IMR-90 (cell line): Measurements from ENCODE around the gene NINJ2. TPM values are rescaled to one million over a fixed set of nuclear protein-coding genes. Genes with fewer than 3 reads are reported as not detected.

ENCODE experiments used
- ATAC-seq: fragments of 200-7000 bp; cut with Tn5 transposase; 2 replicates; pipeline ENCODE4 v1.9.1; 2020; ENCODE audit warnings: low read depth, mild to moderate bottlenecking, moderate library complexity
- BruUV-seq: library from RNA; stranded (reverse); fragments of 400-500 nt; replicated peaks from 2 replicates; lab custom pipeline; 2021; lab: Mats Ljungman, UMichigan
- CTCF ChIA-PET: fragments of 300-600 bp; formaldehyde crosslinking; extraction: SDS; loops from one replicate; lab custom pipeline; 2021; ENCODE audit warnings: antibody characterized with exemption; lab: Yijun Ruan, JAX
- POLR2A ChIA-PET: fragments of 300-600 bp; sonication (Branson Sonifier 250); formaldehyde crosslinking; loops from one replicate; lab custom pipeline; 2022; ENCODE audit warnings: antibody characterized with exemption; ENCODE audit not compliant: unreplicated experiment; lab: Charles Lee
- DNase-seq: peaks from one replicate; pipeline ENCODE4 v3.0.0; 2013
- H2AFZ ChIP-seq: replicated peaks from 2 replicates; pipeline ENCODE3; 2013; ENCODE audit warnings: low read length, mild to moderate bottlenecking; ENCODE audit not compliant: poor library complexity
- H2AK5ac ChIP-seq: 2 replicates; pipeline ENCODE4 v1.6.1; 2013; ENCODE audit warnings: low read depth, low read length, inconsistent platforms
- H2AK9ac ChIP-seq: replicated peaks from 2 replicates; pipeline ENCODE3; 2013; ENCODE audit warnings: mild to moderate bottlenecking, low read depth, low read length, moderate library complexity; ENCODE audit not compliant: poor library complexity
- H2BK120ac ChIP-seq: 2 replicates; pipeline ENCODE4 v1.6.1; 2013; ENCODE audit warnings: low read depth, low read length, inconsistent platforms
- H2BK15ac ChIP-seq: 3 replicates; pipeline ENCODE4 v1.6.1; 2013; ENCODE audit warnings: low read depth, low read length, inconsistent platforms
- H2BK20ac ChIP-seq: 2 replicates; pipeline ENCODE4 v1.6.1; 2013; ENCODE audit warnings: low read depth, mild to moderate bottlenecking, inconsistent platforms, low read length, moderate library complexity
- H2BK5ac ChIP-seq: 2 replicates; pipeline ENCODE4 v1.6.1; 2013; ENCODE audit warnings: mild to moderate bottlenecking, low read depth, low read length, inconsistent platforms; ENCODE audit not compliant: poor library complexity, severe bottlenecking
- H3K14ac ChIP-seq: replicated peaks from 2 replicates; pipeline ENCODE4 v1.6.1; 2013; ENCODE audit warnings: low read depth, low read length, inconsistent platforms
- H3K18ac ChIP-seq: 2 replicates; pipeline ENCODE4 v1.6.1; 2013; ENCODE audit warnings: low read depth, low read length, control low read depth
- H3K23ac ChIP-seq: 2 replicates; pipeline ENCODE4 v1.6.1; 2013; ENCODE audit warnings: low read depth, low read length, inconsistent platforms
- H3K27ac ChIP-seq: 2 replicates; pipeline ENCODE4 v1.5.1; 2013; ENCODE audit warnings: mild to moderate bottlenecking, control low read depth, low read length; ENCODE audit not compliant: insufficient read depth
- H3K27me3 ChIP-seq: 2 replicates; pipeline ENCODE4 v1.6.1; 2013; ENCODE audit warnings: low read length; ENCODE audit not compliant: control insufficient read depth, insufficient read depth
- H3K36me3 ChIP-seq: 2 replicates; pipeline ENCODE4 v1.6.1; 2013; ENCODE audit warnings: low read length, mixed read lengths; ENCODE audit not compliant: control insufficient read depth, insufficient read depth
- H3K4ac ChIP-seq: 2 replicates; pipeline ENCODE4 v1.6.1; 2013; ENCODE audit warnings: low read depth, low read length, inconsistent platforms
- H3K4me1 ChIP-seq: 2 replicates; pipeline ENCODE4 v1.6.1; 2013; ENCODE audit warnings: low read length, mixed read lengths; ENCODE audit not compliant: control insufficient read depth, insufficient read depth
- H3K4me2 ChIP-seq: 2 replicates; pipeline ENCODE4 v1.6.1; 2013; ENCODE audit warnings: low read depth, mild to moderate bottlenecking, control low read depth, low read length, moderate library complexity
- H3K4me3 ChIP-seq: 2 replicates; pipeline ENCODE4 v1.5.1; 2013; ENCODE audit warnings: low read depth, mild to moderate bottlenecking, control low read depth, low read length, moderate library complexity; ENCODE audit not compliant: insufficient read depth
- H3K56ac ChIP-seq: 2 replicates; pipeline ENCODE4 v1.6.1; 2013; ENCODE audit warnings: low read length, inconsistent platforms; ENCODE audit not compliant: insufficient read depth; ENCODE audit errors: extremely low read depth
- H3K79me1 ChIP-seq, 2 experiments: 2 replicates each; pipeline ENCODE4 v1.6.1; 2013; ENCODE audit warnings: low read length in 2 of 2, inconsistent platforms in 1 of 2, low read depth in 1 of 2
- H3K9ac ChIP-seq: 2 replicates; pipeline ENCODE4 v1.6.1; 2013; ENCODE audit warnings: low read depth, low read length, control low read depth
- H3K9me1 ChIP-seq: 2 replicates; pipeline ENCODE4 v1.6.1; 2013; ENCODE audit warnings: low read length, inconsistent platforms; ENCODE audit not compliant: insufficient read depth
- H3K9me3 ChIP-seq: 2 replicates; pipeline ENCODE4 v1.6.1; 2013; ENCODE audit warnings: low read length; ENCODE audit not compliant: control insufficient read depth, insufficient read depth
- H4K20me1 ChIP-seq: 2 replicates; pipeline ENCODE4 v1.6.1; 2013; ENCODE audit warnings: low read length, inconsistent platforms; ENCODE audit not compliant: insufficient read depth
- H4K5ac ChIP-seq: 2 replicates; pipeline ENCODE4 v1.6.1; 2013; ENCODE audit warnings: mild to moderate bottlenecking, low read depth, low read length, control low read depth
- H4K8ac ChIP-seq, 2 experiments: 2 replicates each; pipeline ENCODE4 v1.6.1; 2013; ENCODE audit warnings: low read depth in 2 of 2, low read length in 2 of 2, control low read depth in 1 of 2, inconsistent platforms in 1 of 2
- H4K91ac ChIP-seq: 2 replicates; pipeline ENCODE4 v1.6.1; 2013; ENCODE audit warnings: low read depth, low read length, inconsistent platforms; ENCODE audit not compliant: insufficient read depth
- BHLHE40 ChIP-seq: fragments of 150-350 bp; IDR thresholded peaks from 2 replicates; pipeline ENCODE4 v1.6.1; 2016; ENCODE audit warnings: mild to moderate bottlenecking, low read depth, low read length
- CEBPB ChIP-seq: IDR thresholded peaks from 2 replicates; pipeline ENCODE4 v1.6.1; 2012; ENCODE audit warnings: low read depth, low read length, improper control_type of control experiment
- CHD1 ChIP-seq: IDR thresholded peaks from 2 replicates; pipeline ENCODE4 v1.6.1; 2012; ENCODE audit warnings: low read depth, low read length, improper control_type of control experiment
- FOS ChIP-seq: fragments of 150-350 bp; IDR thresholded peaks from 2 replicates; pipeline ENCODE4 v1.6.1; 2016; ENCODE audit warnings: low read depth, low read length
- MAFK ChIP-seq: IDR thresholded peaks from 2 replicates; pipeline ENCODE4 v1.6.1; 2012; ENCODE audit warnings: low read depth, low read length, improper control_type of control experiment
- MAZ ChIP-seq: IDR thresholded peaks from 2 replicates; pipeline ENCODE4 v1.6.1; 2012; ENCODE audit warnings: low read depth, mild to moderate bottlenecking, low read length, improper control_type of control experiment, moderate library complexity, borderline replicate concordance
- MXI1 ChIP-seq: IDR thresholded peaks from 2 replicates; pipeline ENCODE4 v1.6.1; 2012; ENCODE audit warnings: low read depth, mild to moderate bottlenecking, low read length, moderate library complexity, borderline replicate concordance
- NFE2L2 ChIP-seq: fragments of 150-350 bp; IDR thresholded peaks from 2 replicates; pipeline ENCODE4 v1.6.1; 2016; ENCODE audit warnings: low read depth, mild to moderate bottlenecking, low read length
- POLR2A ChIP-seq: IDR thresholded peaks from 2 replicates; pipeline ENCODE4 v1.6.1; 2012; ENCODE audit warnings: mild to moderate bottlenecking, low read depth, low read length
- RAD21 ChIP-seq: IDR thresholded peaks from 2 replicates; pipeline ENCODE4 v1.6.1; 2012; ENCODE audit warnings: low read length, improper control_type of control experiment
- RCOR1 ChIP-seq: IDR thresholded peaks from 2 replicates; pipeline ENCODE4 v1.6.1; 2012; ENCODE audit warnings: mild to moderate bottlenecking, low read length, improper control_type of control experiment; ENCODE audit not compliant: insufficient replicate concordance
- RFX5 ChIP-seq: IDR thresholded peaks from 2 replicates; pipeline ENCODE4 v1.8.0; 2012; ENCODE audit warnings: low read depth, mild to moderate bottlenecking, low read length, moderate library complexity
- SMC3 ChIP-seq: fragments of 150-350 bp; IDR thresholded peaks from 2 replicates; pipeline ENCODE4 v1.6.1; 2016; ENCODE audit warnings: low read depth, mild to moderate bottlenecking, antibody characterized with exemption, low read length, moderate library complexity
- WGBS, 2 experiments: methylation state at CpG; one replicate each; pipeline versions ENCODE4 v1.1.5 to v1.1.7; 2013; ENCODE audit warnings: missing lambda C conversion rate in 2 of 2; ENCODE audit not compliant: insufficient read length in 1 of 2; ENCODE audit errors: extremely low coverage in 2 of 2; 5-methylcytosine and 5-hydroxymethylcytosine counted together
- dilution Hi-C: fragments of 300-500 bp; cut with HindIII; formaldehyde crosslinking; loops from one replicate; pipeline ENCODE4 v1.14.3; 2018; ENCODE audit warnings: low sequenced_read_pairs; ENCODE audit not compliant: unreplicated experiment
- in situ Hi-C: fragments of 300-500 bp; cut with MboI; formaldehyde crosslinking; loops from 3 replicates; pipeline ENCODE4 v1.14.3; 2019; ENCODE audit warnings: low sequenced_read_pairs, inconsistent platforms, mixed read lengths
- intact Hi-C: fragments of 100-400 bp; cut with micrococcal nuclease; formaldehyde crosslinking; loops from 2 replicates; pipeline ENCODE4 v1.10.0; 2022
- polyA plus RNA-seq, 3 experiments: library from polyadenylated mRNA; depleted of rRNA; stranded (reverse); fragments of >200 nt; gene quantifications; 2 replicates each; pipeline ENCODE4 v1.2.3, GENCODE V29; 2012; ENCODE audit warnings: low replicate concordance in 1 of 3
- total RNA-seq: library from RNA; depleted of rRNA; stranded (reverse); fragments of >200 nt; gene quantifications from 2 replicates; pipeline ENCODE4 v1.2.3, GENCODE V29; 2012
- TF ChIP-seq, protein P1 (sequence below): conservative IDR thresholded peaks from 2 replicates; pipeline ENCODE4 v1.5.1; 2012; ENCODE audit warnings: mild to moderate bottlenecking, low read depth, low read length, improper control_type of control experiment
- TF ChIP-seq, protein P2 (sequence below): fragments of 150-350 bp; IDR thresholded peaks from 2 replicates; pipeline ENCODE4 v1.6.1; 2017; ENCODE audit warnings: mild to moderate bottlenecking, antibody characterized with exemption, low read length, low read depth
- TF ChIP-seq, protein P3 (sequence below): fragments of 150-350 bp; IDR thresholded peaks from 2 replicates; pipeline ENCODE4 v1.6.1; 2016; ENCODE audit warnings: low read depth, mild to moderate bottlenecking, low read length, moderate library complexity, borderline replicate concordance

Gene NINJ2
- total and polyA plus RNA-seq, 2 of the 4 experiments (the other 2 are of a cell fraction), result not detected

DNA sequence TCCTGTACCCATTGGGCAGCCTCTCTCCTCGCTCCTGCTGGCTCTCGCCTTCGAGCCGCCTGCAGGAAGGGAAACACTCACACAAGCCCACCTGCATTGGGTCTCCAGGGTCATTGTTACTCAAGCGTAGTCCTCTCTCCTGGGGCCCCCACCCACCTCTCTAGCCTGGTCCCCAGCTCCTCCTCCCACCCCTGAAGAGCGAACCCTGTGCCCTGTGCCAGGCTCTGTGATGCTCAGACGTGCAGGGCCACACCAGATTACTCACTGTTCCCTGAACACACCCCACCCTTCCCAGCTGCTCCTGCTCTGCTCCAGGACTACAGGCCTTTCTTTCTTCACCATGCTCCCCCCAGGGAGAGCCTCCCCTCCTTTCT, 88.1 kb downstream of the NINJ2 start:
- H4K20me1 ChIP-seq, result no peaks in the 10 kb centered on the region
- H2AK5ac ChIP-seq, result 0 out of 2 replicates have a peak overlapping the region, but pooled peaks have one; percentile 10
- no peak overlapping the region for H3K4me3 ChIP-seq
- H3K56ac ChIP-seq, result no peak overlapping the region
- peaks cover 0 to 17% of the 10 kb centered on the region in 2 experiments; a peak in 2 of 4 replicates for H3K79me1 ChIP-seq
- intact Hi-C loops, result loop anchor here (5.0 to 10.0 kb wide), 3 partner anchors 280 to 1012 kb away; no protein-coding TSS in a partner anchor
- peaks cover 9% of the 10 kb centered on the region for H3K27me3 ChIP-seq
- TF ChIP-seq SMC3 (no peak), MAZ (no peak), MAFK (no peak), CHD1 (no peak), RAD21 (no peak), BHLHE40 (no peak), NFE2L2 (no peak), CEBPB (no peak), RCOR1 (no peak), POLR2A (no peak), RFX5 (no peak), FOS (no peak), MXI1 (no peak)
- TF ChIP-seq, protein P1, sequence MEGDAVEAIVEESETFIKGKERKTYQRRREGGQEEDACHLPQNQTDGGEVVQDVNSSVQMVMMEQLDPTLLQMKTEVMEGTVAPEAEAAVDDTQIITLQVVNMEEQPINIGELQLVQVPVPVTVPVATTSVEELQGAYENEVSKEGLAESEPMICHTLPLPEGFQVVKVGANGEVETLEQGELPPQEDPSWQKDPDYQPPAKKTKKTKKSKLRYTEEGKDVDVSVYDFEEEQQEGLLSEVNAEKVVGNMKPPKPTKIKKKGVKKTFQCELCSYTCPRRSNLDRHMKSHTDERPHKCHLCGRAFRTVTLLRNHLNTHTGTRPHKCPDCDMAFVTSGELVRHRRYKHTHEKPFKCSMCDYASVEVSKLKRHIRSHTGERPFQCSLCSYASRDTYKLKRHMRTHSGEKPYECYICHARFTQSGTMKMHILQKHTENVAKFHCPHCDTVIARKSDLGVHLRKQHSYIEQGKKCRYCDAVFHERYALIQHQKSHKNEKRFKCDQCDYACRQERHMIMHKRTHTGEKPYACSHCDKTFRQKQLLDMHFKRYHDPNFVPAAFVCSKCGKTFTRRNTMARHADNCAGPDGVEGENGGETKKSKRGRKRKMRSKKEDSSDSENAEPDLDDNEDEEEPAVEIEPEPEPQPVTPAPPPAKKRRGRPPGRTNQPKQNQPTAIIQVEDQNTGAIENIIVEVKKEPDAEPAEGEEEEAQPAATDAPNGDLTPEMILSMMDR, result no peak
- TF ChIP-seq, protein P2, sequence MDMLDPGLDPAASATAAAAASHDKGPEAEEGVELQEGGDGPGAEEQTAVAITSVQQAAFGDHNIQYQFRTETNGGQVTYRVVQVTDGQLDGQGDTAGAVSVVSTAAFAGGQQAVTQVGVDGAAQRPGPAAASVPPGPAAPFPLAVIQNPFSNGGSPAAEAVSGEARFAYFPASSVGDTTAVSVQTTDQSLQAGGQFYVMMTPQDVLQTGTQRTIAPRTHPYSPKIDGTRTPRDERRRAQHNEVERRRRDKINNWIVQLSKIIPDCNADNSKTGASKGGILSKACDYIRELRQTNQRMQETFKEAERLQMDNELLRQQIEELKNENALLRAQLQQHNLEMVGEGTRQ, result no peak
- TF ChIP-seq, protein P3, sequence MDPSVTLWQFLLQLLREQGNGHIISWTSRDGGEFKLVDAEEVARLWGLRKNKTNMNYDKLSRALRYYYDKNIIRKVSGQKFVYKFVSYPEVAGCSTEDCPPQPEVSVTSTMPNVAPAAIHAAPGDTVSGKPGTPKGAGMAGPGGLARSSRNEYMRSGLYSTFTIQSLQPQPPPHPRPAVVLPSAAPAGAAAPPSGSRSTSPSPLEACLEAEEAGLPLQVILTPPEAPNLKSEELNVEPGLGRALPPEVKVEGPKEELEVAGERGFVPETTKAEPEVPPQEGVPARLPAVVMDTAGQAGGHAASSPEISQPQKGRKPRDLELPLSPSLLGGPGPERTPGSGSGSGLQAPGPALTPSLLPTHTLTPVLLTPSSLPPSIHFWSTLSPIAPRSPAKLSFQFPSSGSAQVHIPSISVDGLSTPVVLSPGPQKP, result no peak
- H2BK120ac ChIP-seq, result no peak overlapping the region
- no peak overlapping the region for H3K27ac ChIP-seq
- H3K4me1 ChIP-seq, result peaks cover 15% of the 10 kb centered on the region
- POLR2A ChIA-PET, result no interaction called here
- H3K23ac ChIP-seq, result no peak overlapping the region
- H2AK9ac ChIP-seq, result peak overlapping the region; percentile 57
- CTCF ChIA-PET, result interaction anchor here (1.0 to 2.2 kb wide), 2 partner anchors 176 to 218 kb away, joined by 4 to 26 read pairs; partner anchors contain the start of gene WNK1
- H2AFZ ChIP-seq, result peak overlapping the region; percentile 93
- in situ Hi-C loops, result loop anchor here (5.0 to 10.0 kb wide), 3 partner anchors 177 to 1010 kb away; partner anchors contain the start of gene WNK1
- no peak overlapping the region for H3K4ac ChIP-seq
- no peak for ATAC-seq
- 84% methylated on average over 4 of the region's 7 CpGs; no CpG with 5 or more reads in 1 of the 2 experiments for whole genome bisulfite sequencing, 2 experiments
- no peak overlapping the region for H3K18ac ChIP-seq
- no peak overlapping the region for H4K5ac ChIP-seq
- H3K9me1 ChIP-seq, result peaks cover 19% of the 10 kb centered on the region
- H4K91ac ChIP-seq, result no peak overlapping the region
- H3K9ac ChIP-seq, result no peak overlapping the region
- 0 out of 2 replicates have a peak overlapping the region, but pooled peaks have one; percentile 8 for H3K14ac ChIP-seq
- BruUV-seq, result no TSS peak
- H3K4me2 ChIP-seq, result no peak overlapping the region
- H2BK5ac ChIP-seq, result no peak overlapping the region
- dilution Hi-C loops, result no loop called here
- 0 out of 2 replicates have a peak, but pooled peaks cover 2% of the 10 kb centered on the region for H3K9me3 ChIP-seq
- H2BK15ac ChIP-seq, result no peak overlapping the region
- no peak for DNase-seq
- no peaks in the 10 kb centered on the region for H3K36me3 ChIP-seq
- no peak overlapping the region for H4K8ac ChIP-seq
- no peak overlapping the region for H2BK20ac ChIP-seq
